Panc1 (cell line): ENCODE measurements around the gene PRKCQ.

Experiments
- TCF7L2 ChIP-seq: IDR thresholded peaks from 2 replicates; pipeline ENCODE4 v1.6.1; 2011; ENCODE audit warnings: mild to moderate bottlenecking, low read depth, low read length, inconsistent platforms
- TF ChIP-seq, protein P1 (sequence below): fragments of 450-650 bp; IDR thresholded peaks from 2 replicates; pipeline ENCODE4 v1.5.1; 2017; ENCODE audit warnings: mild to moderate bottlenecking
- TF ChIP-seq, protein P2 (sequence below), 2 experiments: IDR thresholded peaks; 2 replicates each; pipeline ENCODE4 v1.6.1; 2011 to 2012; ENCODE audit warnings: low read depth in 2 of 2, control low read depth in 1 of 2, low read length in 1 of 2, mild to moderate bottlenecking in 1 of 2, moderate library complexity in 1 of 2; ENCODE audit not compliant: insufficient read depth in 1 of 2

DNA sequence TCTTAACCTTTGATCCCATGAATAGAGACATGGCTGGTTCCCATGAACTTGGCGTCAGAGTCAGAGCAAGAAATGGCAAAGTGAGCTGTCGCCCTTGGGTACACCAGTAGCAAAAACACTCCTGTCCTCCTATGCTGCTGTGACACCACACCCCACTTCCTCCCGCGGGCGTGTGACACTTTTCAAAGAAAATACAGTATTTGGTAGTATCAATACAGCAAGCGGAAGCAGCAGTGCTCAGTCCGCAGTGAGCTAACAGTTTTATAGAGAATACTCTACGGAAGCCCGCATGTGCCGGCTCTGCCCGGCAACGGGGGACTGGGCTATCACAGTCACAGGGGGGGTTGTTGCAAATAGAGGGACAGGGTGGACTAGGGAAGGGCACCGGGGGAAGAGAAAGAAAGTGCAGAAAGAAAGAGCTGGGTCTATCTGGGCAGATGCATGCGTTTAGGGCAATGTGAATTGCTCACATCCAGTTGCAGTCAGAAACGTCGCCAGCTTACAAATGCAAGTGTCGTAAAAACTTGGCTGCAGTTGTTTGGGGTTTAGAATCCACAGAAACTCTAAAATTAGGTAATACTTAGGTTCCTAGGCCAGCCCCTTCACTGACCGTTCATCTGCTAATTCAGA, 49.8 kb downstream of the PRKCQ start:
- TF ChIP-seq, protein P1, sequence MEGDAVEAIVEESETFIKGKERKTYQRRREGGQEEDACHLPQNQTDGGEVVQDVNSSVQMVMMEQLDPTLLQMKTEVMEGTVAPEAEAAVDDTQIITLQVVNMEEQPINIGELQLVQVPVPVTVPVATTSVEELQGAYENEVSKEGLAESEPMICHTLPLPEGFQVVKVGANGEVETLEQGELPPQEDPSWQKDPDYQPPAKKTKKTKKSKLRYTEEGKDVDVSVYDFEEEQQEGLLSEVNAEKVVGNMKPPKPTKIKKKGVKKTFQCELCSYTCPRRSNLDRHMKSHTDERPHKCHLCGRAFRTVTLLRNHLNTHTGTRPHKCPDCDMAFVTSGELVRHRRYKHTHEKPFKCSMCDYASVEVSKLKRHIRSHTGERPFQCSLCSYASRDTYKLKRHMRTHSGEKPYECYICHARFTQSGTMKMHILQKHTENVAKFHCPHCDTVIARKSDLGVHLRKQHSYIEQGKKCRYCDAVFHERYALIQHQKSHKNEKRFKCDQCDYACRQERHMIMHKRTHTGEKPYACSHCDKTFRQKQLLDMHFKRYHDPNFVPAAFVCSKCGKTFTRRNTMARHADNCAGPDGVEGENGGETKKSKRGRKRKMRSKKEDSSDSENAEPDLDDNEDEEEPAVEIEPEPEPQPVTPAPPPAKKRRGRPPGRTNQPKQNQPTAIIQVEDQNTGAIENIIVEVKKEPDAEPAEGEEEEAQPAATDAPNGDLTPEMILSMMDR, result no peak
- TF ChIP-seq, protein P2, sequence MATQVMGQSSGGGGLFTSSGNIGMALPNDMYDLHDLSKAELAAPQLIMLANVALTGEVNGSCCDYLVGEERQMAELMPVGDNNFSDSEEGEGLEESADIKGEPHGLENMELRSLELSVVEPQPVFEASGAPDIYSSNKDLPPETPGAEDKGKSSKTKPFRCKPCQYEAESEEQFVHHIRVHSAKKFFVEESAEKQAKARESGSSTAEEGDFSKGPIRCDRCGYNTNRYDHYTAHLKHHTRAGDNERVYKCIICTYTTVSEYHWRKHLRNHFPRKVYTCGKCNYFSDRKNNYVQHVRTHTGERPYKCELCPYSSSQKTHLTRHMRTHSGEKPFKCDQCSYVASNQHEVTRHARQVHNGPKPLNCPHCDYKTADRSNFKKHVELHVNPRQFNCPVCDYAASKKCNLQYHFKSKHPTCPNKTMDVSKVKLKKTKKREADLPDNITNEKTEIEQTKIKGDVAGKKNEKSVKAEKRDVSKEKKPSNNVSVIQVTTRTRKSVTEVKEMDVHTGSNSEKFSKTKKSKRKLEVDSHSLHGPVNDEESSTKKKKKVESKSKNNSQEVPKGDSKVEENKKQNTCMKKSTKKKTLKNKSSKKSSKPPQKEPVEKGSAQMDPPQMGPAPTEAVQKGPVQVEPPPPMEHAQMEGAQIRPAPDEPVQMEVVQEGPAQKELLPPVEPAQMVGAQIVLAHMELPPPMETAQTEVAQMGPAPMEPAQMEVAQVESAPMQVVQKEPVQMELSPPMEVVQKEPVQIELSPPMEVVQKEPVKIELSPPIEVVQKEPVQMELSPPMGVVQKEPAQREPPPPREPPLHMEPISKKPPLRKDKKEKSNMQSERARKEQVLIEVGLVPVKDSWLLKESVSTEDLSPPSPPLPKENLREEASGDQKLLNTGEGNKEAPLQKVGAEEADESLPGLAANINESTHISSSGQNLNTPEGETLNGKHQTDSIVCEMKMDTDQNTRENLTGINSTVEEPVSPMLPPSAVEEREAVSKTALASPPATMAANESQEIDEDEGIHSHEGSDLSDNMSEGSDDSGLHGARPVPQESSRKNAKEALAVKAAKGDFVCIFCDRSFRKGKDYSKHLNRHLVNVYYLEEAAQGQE (IDR thresholded peaks at IDR 0.05; ENCODE audit: insufficient read depth in 1 of 2, low read depth in 2 of 2, low read length in 1 of 2), result no peak
- no peak for TF ChIP-seq TCF7L2
